ENCODE data around the gene OTX2.

DNA sequence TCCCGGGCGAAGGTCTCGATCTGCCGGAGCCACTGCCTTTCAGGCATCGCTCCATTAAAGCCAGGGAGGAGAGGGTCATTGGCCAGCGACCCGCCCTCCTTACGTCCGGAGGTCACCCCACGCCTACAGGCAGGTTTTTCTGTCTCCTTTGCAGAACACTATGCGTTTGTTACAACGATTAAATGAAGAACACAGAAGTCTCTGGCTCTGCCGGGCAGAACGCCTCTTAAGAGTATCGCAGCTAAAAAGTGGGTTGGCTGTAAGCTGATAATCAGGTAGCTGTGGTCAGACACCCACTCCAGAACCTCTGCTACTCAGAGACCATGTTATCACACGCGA is 15.0 kb downstream of the OTX2 start:
- TF ChIP-seq, protein P1, sequence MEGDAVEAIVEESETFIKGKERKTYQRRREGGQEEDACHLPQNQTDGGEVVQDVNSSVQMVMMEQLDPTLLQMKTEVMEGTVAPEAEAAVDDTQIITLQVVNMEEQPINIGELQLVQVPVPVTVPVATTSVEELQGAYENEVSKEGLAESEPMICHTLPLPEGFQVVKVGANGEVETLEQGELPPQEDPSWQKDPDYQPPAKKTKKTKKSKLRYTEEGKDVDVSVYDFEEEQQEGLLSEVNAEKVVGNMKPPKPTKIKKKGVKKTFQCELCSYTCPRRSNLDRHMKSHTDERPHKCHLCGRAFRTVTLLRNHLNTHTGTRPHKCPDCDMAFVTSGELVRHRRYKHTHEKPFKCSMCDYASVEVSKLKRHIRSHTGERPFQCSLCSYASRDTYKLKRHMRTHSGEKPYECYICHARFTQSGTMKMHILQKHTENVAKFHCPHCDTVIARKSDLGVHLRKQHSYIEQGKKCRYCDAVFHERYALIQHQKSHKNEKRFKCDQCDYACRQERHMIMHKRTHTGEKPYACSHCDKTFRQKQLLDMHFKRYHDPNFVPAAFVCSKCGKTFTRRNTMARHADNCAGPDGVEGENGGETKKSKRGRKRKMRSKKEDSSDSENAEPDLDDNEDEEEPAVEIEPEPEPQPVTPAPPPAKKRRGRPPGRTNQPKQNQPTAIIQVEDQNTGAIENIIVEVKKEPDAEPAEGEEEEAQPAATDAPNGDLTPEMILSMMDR (IDR thresholded peaks at IDR 0.05): no peak
- TF ChIP-seq POLR2A (IDR thresholded peaks at IDR 0.05): no peak

Measured in ovary (tissue), 3 donors.